IMR-90 (cell line): ENCODE measurements around the gene ENO4. TPM values are rescaled to one million over a fixed set of nuclear protein-coding genes. Genes with fewer than 3 reads are reported as not detected.

Experiments
- ATAC-seq: fragments of 200-7000 bp; cut with Tn5 transposase; 2 replicates; pipeline ENCODE4 v1.9.1; 2020; ENCODE audit warnings: low read depth, mild to moderate bottlenecking, moderate library complexity
- BruUV-seq: library from RNA; stranded (reverse); fragments of 400-500 nt; replicated peaks from 2 replicates; lab custom pipeline; 2021; lab: Mats Ljungman, UMichigan
- CTCF ChIA-PET: fragments of 300-600 bp; formaldehyde crosslinking; extraction: SDS; loops from one replicate; lab custom pipeline; 2021; ENCODE audit warnings: antibody characterized with exemption; lab: Yijun Ruan, JAX
- POLR2A ChIA-PET: fragments of 300-600 bp; sonication (Branson Sonifier 250); formaldehyde crosslinking; loops from one replicate; lab custom pipeline; 2022; ENCODE audit warnings: antibody characterized with exemption; ENCODE audit not compliant: unreplicated experiment; lab: Charles Lee
- DNase-seq: peaks from one replicate; pipeline ENCODE4 v3.0.0; 2013
- H2AFZ ChIP-seq: replicated peaks from 2 replicates; pipeline ENCODE3; 2013; ENCODE audit warnings: low read length, mild to moderate bottlenecking; ENCODE audit not compliant: poor library complexity
- H2AK5ac ChIP-seq: 2 replicates; pipeline ENCODE4 v1.6.1; 2013; ENCODE audit warnings: low read depth, low read length, inconsistent platforms
- H2AK9ac ChIP-seq: replicated peaks from 2 replicates; pipeline ENCODE3; 2013; ENCODE audit warnings: mild to moderate bottlenecking, low read depth, low read length, moderate library complexity; ENCODE audit not compliant: poor library complexity
- H2BK120ac ChIP-seq: 2 replicates; pipeline ENCODE4 v1.6.1; 2013; ENCODE audit warnings: low read depth, low read length, inconsistent platforms
- H2BK15ac ChIP-seq: 3 replicates; pipeline ENCODE4 v1.6.1; 2013; ENCODE audit warnings: low read depth, low read length, inconsistent platforms
- H2BK20ac ChIP-seq: 2 replicates; pipeline ENCODE4 v1.6.1; 2013; ENCODE audit warnings: low read depth, mild to moderate bottlenecking, inconsistent platforms, low read length, moderate library complexity
- H2BK5ac ChIP-seq: 2 replicates; pipeline ENCODE4 v1.6.1; 2013; ENCODE audit warnings: mild to moderate bottlenecking, low read depth, low read length, inconsistent platforms; ENCODE audit not compliant: poor library complexity, severe bottlenecking
- H3K14ac ChIP-seq: replicated peaks from 2 replicates; pipeline ENCODE4 v1.6.1; 2013; ENCODE audit warnings: low read depth, low read length, inconsistent platforms
- H3K18ac ChIP-seq: 2 replicates; pipeline ENCODE4 v1.6.1; 2013; ENCODE audit warnings: low read depth, low read length, control low read depth
- H3K23ac ChIP-seq: 2 replicates; pipeline ENCODE4 v1.6.1; 2013; ENCODE audit warnings: low read depth, low read length, inconsistent platforms
- H3K27ac ChIP-seq: 2 replicates; pipeline ENCODE4 v1.5.1; 2013; ENCODE audit warnings: mild to moderate bottlenecking, control low read depth, low read length; ENCODE audit not compliant: insufficient read depth
- H3K27me3 ChIP-seq: 2 replicates; pipeline ENCODE4 v1.6.1; 2013; ENCODE audit warnings: low read length; ENCODE audit not compliant: control insufficient read depth, insufficient read depth
- H3K36me3 ChIP-seq: 2 replicates; pipeline ENCODE4 v1.6.1; 2013; ENCODE audit warnings: low read length, mixed read lengths; ENCODE audit not compliant: control insufficient read depth, insufficient read depth
- H3K4ac ChIP-seq: 2 replicates; pipeline ENCODE4 v1.6.1; 2013; ENCODE audit warnings: low read depth, low read length, inconsistent platforms
- H3K4me1 ChIP-seq: 2 replicates; pipeline ENCODE4 v1.6.1; 2013; ENCODE audit warnings: low read length, mixed read lengths; ENCODE audit not compliant: control insufficient read depth, insufficient read depth
- H3K4me2 ChIP-seq: 2 replicates; pipeline ENCODE4 v1.6.1; 2013; ENCODE audit warnings: low read depth, mild to moderate bottlenecking, control low read depth, low read length, moderate library complexity
- H3K4me3 ChIP-seq: 2 replicates; pipeline ENCODE4 v1.5.1; 2013; ENCODE audit warnings: low read depth, mild to moderate bottlenecking, control low read depth, low read length, moderate library complexity; ENCODE audit not compliant: insufficient read depth
- H3K56ac ChIP-seq: 2 replicates; pipeline ENCODE4 v1.6.1; 2013; ENCODE audit warnings: low read length, inconsistent platforms; ENCODE audit not compliant: insufficient read depth; ENCODE audit errors: extremely low read depth
- H3K79me1 ChIP-seq, 2 experiments: 2 replicates each; pipeline ENCODE4 v1.6.1; 2013; ENCODE audit warnings: low read length in 2 of 2, inconsistent platforms in 1 of 2, low read depth in 1 of 2
- H3K9ac ChIP-seq: 2 replicates; pipeline ENCODE4 v1.6.1; 2013; ENCODE audit warnings: low read depth, low read length, control low read depth
- H3K9me1 ChIP-seq: 2 replicates; pipeline ENCODE4 v1.6.1; 2013; ENCODE audit warnings: low read length, inconsistent platforms; ENCODE audit not compliant: insufficient read depth
- H3K9me3 ChIP-seq: 2 replicates; pipeline ENCODE4 v1.6.1; 2013; ENCODE audit warnings: low read length; ENCODE audit not compliant: control insufficient read depth, insufficient read depth
- H4K20me1 ChIP-seq: 2 replicates; pipeline ENCODE4 v1.6.1; 2013; ENCODE audit warnings: low read length, inconsistent platforms; ENCODE audit not compliant: insufficient read depth
- H4K5ac ChIP-seq: 2 replicates; pipeline ENCODE4 v1.6.1; 2013; ENCODE audit warnings: mild to moderate bottlenecking, low read depth, low read length, control low read depth
- H4K8ac ChIP-seq, 2 experiments: 2 replicates each; pipeline ENCODE4 v1.6.1; 2013; ENCODE audit warnings: low read depth in 2 of 2, low read length in 2 of 2, control low read depth in 1 of 2, inconsistent platforms in 1 of 2
- H4K91ac ChIP-seq: 2 replicates; pipeline ENCODE4 v1.6.1; 2013; ENCODE audit warnings: low read depth, low read length, inconsistent platforms; ENCODE audit not compliant: insufficient read depth
- MXI1 ChIP-seq: IDR thresholded peaks from 2 replicates; pipeline ENCODE4 v1.6.1; 2012; ENCODE audit warnings: low read depth, mild to moderate bottlenecking, low read length, moderate library complexity, borderline replicate concordance
- NFE2L2 ChIP-seq: fragments of 150-350 bp; IDR thresholded peaks from 2 replicates; pipeline ENCODE4 v1.6.1; 2016; ENCODE audit warnings: low read depth, mild to moderate bottlenecking, low read length
- RFX5 ChIP-seq: IDR thresholded peaks from 2 replicates; pipeline ENCODE4 v1.8.0; 2012; ENCODE audit warnings: low read depth, mild to moderate bottlenecking, low read length, moderate library complexity
- SMC3 ChIP-seq: fragments of 150-350 bp; IDR thresholded peaks from 2 replicates; pipeline ENCODE4 v1.6.1; 2016; ENCODE audit warnings: low read depth, mild to moderate bottlenecking, antibody characterized with exemption, low read length, moderate library complexity
- WGBS, 2 experiments: methylation state at CpG; one replicate each; pipeline versions ENCODE4 v1.1.5 to v1.1.7; 2013; ENCODE audit warnings: missing lambda C conversion rate in 2 of 2; ENCODE audit not compliant: insufficient read length in 1 of 2; ENCODE audit errors: extremely low coverage in 2 of 2; 5-methylcytosine and 5-hydroxymethylcytosine counted together
- dilution Hi-C: fragments of 300-500 bp; cut with HindIII; formaldehyde crosslinking; loops from one replicate; pipeline ENCODE4 v1.14.3; 2018; ENCODE audit warnings: low sequenced_read_pairs; ENCODE audit not compliant: unreplicated experiment
- in situ Hi-C: fragments of 300-500 bp; cut with MboI; formaldehyde crosslinking; loops from 3 replicates; pipeline ENCODE4 v1.14.3; 2019; ENCODE audit warnings: low sequenced_read_pairs, inconsistent platforms, mixed read lengths
- intact Hi-C: fragments of 100-400 bp; cut with micrococcal nuclease; formaldehyde crosslinking; loops from 2 replicates; pipeline ENCODE4 v1.10.0; 2022
- polyA plus RNA-seq, 3 experiments: library from polyadenylated mRNA; depleted of rRNA; stranded (reverse); fragments of >200 nt; gene quantifications; 2 replicates each; pipeline ENCODE4 v1.2.3, GENCODE V29; 2012; ENCODE audit warnings: low replicate concordance in 1 of 3
- total RNA-seq: library from RNA; depleted of rRNA; stranded (reverse); fragments of >200 nt; gene quantifications from 2 replicates; pipeline ENCODE4 v1.2.3, GENCODE V29; 2012

ENO4 gene
- total and polyA plus RNA-seq, 2 of the 4 experiments (the other 2 are of a cell fraction) = under 0.01 to 0.05 TPM

DNA sequence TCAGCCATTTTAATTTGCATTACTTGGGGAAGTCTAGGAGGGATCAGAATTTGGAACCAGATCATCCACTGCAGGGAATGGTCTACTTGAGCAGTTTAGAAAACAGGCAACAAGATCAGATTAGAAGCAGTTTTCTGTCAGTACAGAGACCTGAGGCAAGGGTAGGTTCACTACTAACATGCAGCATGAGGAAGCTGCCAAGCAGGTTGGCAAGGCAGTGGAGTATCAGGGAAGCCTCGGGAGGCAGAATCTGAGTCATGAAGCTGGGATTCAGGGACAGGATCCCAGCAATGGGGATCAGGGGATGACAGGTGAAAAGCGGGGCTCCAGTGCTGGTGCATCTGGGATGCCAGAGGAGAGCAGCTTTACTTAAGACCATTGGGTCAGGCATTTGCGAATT, 28.1 kb downstream of the ENO4 start:
- POLR2A ChIA-PET = no interaction called here
- Histone ChIP-seq H3K56ac (no peak overlapping the region), H2BK15ac (no peak overlapping the region), H4K20me1 (no peaks in the 10 kb centered on the region), H3K9ac (no peak overlapping the region), H2BK120ac (no peak overlapping the region), H3K79me1 (no peaks in the 10 kb centered on the region), H3K4me3 (no peak overlapping the region), H3K23ac (no peak overlapping the region), H2AK5ac (no peak overlapping the region), H3K18ac (no peak overlapping the region), H3K27me3 (peaks cover 5% of the 10 kb centered on the region; the same call in 1 of the 2 replicates), H2AK9ac (no peak overlapping the region), H4K8ac (no peak overlapping the region), H3K27ac (no peak overlapping the region), H2BK20ac (no peak overlapping the region), H3K36me3 (no peaks in the 10 kb centered on the region), H3K14ac (no peak overlapping the region), H3K4me2 (no peak overlapping the region), H3K4me1 (no peaks in the 10 kb centered on the region), H3K9me1 (no peaks in the 10 kb centered on the region), H4K5ac (no peak overlapping the region), H3K9me3 (no peaks in the 10 kb centered on the region), H2BK5ac (no peak overlapping the region), H3K4ac (no peak overlapping the region), H4K91ac (no peak overlapping the region), H2AFZ (no peak overlapping the region)
- CTCF ChIA-PET = no interaction called here
- in situ Hi-C loops = no loop called here
- no peak for TF ChIP-seq RFX5
- TF ChIP-seq MXI1 = no peak
- TF ChIP-seq SMC3 = no peak
- no peak for TF ChIP-seq NFE2L2
- 92% methylated on average over 2 of the region's 3 CpGs; no CpG with 5 or more reads in 1 of the 2 experiments for WGBS, 2 experiments
- ATAC-seq (no peak), DNase-seq (no peak)
- BruUV-seq = no TSS peak
- intact Hi-C loops = no loop called here
- dilution Hi-C loops = no loop called here
